BJ (cell line): Measurements from ENCODE around the gene PARD6G. TPM values are rescaled to one million over a fixed set of nuclear protein-coding genes. Genes with fewer than 3 reads are reported as not detected.

ENCODE experiments used
- CTCF ChIA-PET: fragments of 350-600 bp; formaldehyde crosslinking; extraction: SDS; loops from one replicate; lab custom pipeline; 2021; ENCODE audit warnings: antibody characterized with exemption, inconsistent platforms; lab: Yijun Ruan, JAX
- POLR2A ChIA-PET: fragments of 300-600 bp; sonication (Branson Sonifier 250); formaldehyde crosslinking; extraction: SDS; loops from one replicate; lab custom pipeline; 2021; ENCODE audit warnings: antibody characterized with exemption; lab: Charles Lee
- DNase-seq: peaks from one replicate; pipeline ENCODE4 v3.0.0-alpha.2; 2011; ENCODE audit warnings: low read depth
- H3K27me3 ChIP-seq: 2 replicates; pipeline ENCODE4 v1.6.0; 2011; ENCODE audit warnings: low read length; ENCODE audit not compliant: control insufficient read depth, insufficient read depth
- H3K36me3 ChIP-seq: 2 replicates; pipeline ENCODE4 v1.5.1; 2011; ENCODE audit warnings: low read length; ENCODE audit not compliant: control insufficient read depth, insufficient read depth
- H3K4me3 ChIP-seq: 2 replicates; pipeline ENCODE4 v1.5.1; 2011; ENCODE audit warnings: low read depth, mild to moderate bottlenecking, control low read depth, low read length
- CTCF ChIP-seq: IDR thresholded peaks from 2 replicates; pipeline ENCODE4 v1.5.1; 2011; ENCODE audit warnings: low read depth, mild to moderate bottlenecking, control low read depth, inconsistent platforms, low read length, moderate library complexity; ENCODE audit not compliant: insufficient read depth
- polyA plus RNA-seq: library from polyadenylated mRNA; depleted of rRNA; stranded (reverse); fragments of >200 nt; gene quantifications from 2 replicates; pipeline ENCODE4 v1.2.3, GENCODE V29; 2011

The PARD6G gene
- polyA plus RNA-seq, 1 experiment, result 0.96 TPM

DNA sequence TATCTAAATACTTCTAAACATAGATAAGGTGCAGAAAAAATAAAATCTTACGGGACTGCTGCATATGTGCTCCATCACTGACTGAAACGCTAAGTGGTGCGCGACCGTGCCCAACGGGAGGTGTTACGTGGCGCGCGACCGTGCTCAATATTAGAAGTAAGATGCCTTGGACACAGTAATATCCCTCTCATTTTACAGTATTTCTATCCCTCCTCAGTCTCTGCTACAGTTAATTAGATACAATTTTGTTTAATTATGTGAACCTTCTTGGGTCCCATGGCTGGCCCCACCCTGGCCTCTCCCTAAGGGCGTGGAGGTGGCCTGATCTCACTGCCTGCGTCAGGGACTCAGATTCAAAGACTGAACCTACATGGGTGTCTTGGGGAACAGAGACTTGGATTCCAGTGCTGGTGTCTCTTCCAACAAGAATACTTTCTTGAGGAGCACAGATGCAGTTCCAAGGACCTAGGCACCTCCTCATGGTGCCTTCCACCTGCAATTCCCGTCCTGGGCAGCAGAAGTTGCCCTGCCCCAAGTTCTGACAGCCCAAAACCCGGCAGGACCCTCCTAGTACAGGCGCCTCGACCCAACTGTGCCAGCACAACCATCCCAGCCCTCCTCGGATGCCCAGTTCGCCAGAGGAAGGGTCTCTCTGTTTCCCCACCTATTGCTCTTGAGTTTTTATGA, 59.2 kb downstream of the PARD6G start:
- no peak for TF ChIP-seq CTCF
- CTCF ChIA-PET, result no interaction called here
- H3K36me3 ChIP-seq, result no peaks in the 10 kb centered on the region
- POLR2A ChIA-PET, result no interaction called here
- H3K27me3 ChIP-seq, result no peaks in the 10 kb centered on the region
- DNase-seq, result no peak
- no peak overlapping the region for H3K4me3 ChIP-seq

GRCh38 chr18:80185545-80185944, 61.8 kb downstream of the PARD6G start:
- CTCF ChIA-PET, result no interaction called here
- Histone ChIP-seq H3K4me3 (no peak overlapping the region), H3K27me3 (no peaks in the 10 kb centered on the region), H3K36me3 (no peaks in the 10 kb centered on the region)
- DNase-seq, result no peak
- POLR2A ChIA-PET, result no interaction called here
- TF ChIP-seq CTCF, result no peak

- Histone ChIP-seq H3K4me3 (no peak overlapping the region), H3K36me3 (no peaks in the 10 kb centered on the region), H3K27me3 (no peaks in the 10 kb centered on the region)
- CTCF ChIA-PET, result interaction anchor here (1.7 kb wide), 1 partner anchor 14 kb away, joined by 6 read pairs; no protein-coding TSS in a partner anchor
- DNase-seq, result no peak
- TF ChIP-seq CTCF, result no peak
- POLR2A ChIA-PET, result interaction anchor here (0.6 kb wide), 1 partner anchor 943 kb away, joined by 4 read pairs; no protein-coding TSS in a partner anchor
Measured at GRCh38 chr18:80184243-80184772, 63.0 kb downstream of the PARD6G start.

DNA sequence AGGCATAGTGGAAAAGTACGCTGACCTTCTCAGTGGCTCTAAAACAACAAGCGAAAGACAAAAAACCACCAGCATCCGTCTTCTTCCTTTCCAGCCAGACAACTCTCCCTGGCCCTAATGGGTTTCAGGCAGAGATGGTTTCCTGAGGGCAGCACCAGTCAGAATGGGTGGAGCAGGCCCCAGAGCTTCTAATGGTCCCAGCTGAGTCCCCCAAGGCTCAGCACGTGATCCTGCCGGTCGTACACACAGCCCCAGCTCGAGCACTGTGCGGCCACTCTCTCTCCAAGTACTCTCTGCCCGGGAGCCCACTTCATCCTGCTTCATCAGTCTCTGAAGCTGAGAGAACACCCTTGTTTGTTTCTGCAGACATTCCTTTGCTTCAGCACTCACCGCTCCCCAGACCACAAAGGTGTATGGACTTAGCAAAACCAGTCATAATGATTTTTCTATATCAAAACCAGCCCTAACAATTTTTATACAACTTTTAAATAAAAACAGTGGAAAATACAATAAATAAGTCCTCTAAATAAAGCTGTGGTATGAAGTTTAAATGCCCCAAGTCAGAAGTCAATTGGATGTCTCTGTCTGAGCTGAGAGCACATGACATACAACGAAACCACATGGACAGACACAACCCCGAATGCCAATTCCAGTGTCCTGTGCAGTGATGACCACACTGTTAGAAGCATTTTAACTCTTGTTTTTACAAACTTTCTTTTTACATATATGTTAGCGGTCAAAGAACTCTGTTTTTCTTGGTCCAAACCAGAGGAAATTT, 63.9 kb downstream of the PARD6G start:
- Histone ChIP-seq H3K27me3 (no peaks in the 10 kb centered on the region), H3K36me3 (no peaks in the 10 kb centered on the region), H3K4me3 (no peak overlapping the region)
- TF ChIP-seq CTCF, result no peak
- ChIA-PET CTCF (interaction anchor here (1.2 to 2.0 kb wide), 3 partner anchors 13 to 30 kb away, joined by 3 to 7 read pairs (median 6); no protein-coding TSS in a partner anchor), POLR2A (interaction anchor here (0.6 kb wide), 1 partner anchor 943 kb away, joined by 4 read pairs; no protein-coding TSS in a partner anchor)
- no peak for DNase-seq

- TF ChIP-seq CTCF, result no peak
- no peak for DNase-seq
- POLR2A ChIA-PET, result no interaction called here
Measured at GRCh38 chr18:80182855-80183254, 64.5 kb downstream of the PARD6G start.

More at GRCh38 chr18:80182855-80183254, 64.5 kb downstream of the PARD6G start:
- no peak overlapping the region for H3K4me3 ChIP-seq
- no peaks in the 10 kb centered on the region for H3K27me3 ChIP-seq
- CTCF ChIA-PET, result interaction anchor here (1.2 to 2.0 kb wide), 3 partner anchors 12 to 29 kb away, joined by 3 to 7 read pairs (median 6); no protein-coding TSS in a partner anchor
- H3K36me3 ChIP-seq, result no peaks in the 10 kb centered on the region
